Neural progenitor cell (in vitro differentiated cells): ENCODE data around the gene MAP3K2.

Experiments
- EZH2 ChIP-seq: fragments of 200-600 bp; sonication (generic); IDR thresholded peaks from 2 replicates; pipeline ENCODE4 v1.6.1; 2017; ENCODE audit warnings: antibody characterized with exemption, mild to moderate bottlenecking, moderate library complexity
- EZH2phosphoT487 ChIP-seq: fragments of 200-600 bp; sonication (generic); IDR thresholded peaks from 2 replicates; pipeline ENCODE4 v1.6.1; 2017; ENCODE audit warnings: antibody characterized with exemption

DNA sequence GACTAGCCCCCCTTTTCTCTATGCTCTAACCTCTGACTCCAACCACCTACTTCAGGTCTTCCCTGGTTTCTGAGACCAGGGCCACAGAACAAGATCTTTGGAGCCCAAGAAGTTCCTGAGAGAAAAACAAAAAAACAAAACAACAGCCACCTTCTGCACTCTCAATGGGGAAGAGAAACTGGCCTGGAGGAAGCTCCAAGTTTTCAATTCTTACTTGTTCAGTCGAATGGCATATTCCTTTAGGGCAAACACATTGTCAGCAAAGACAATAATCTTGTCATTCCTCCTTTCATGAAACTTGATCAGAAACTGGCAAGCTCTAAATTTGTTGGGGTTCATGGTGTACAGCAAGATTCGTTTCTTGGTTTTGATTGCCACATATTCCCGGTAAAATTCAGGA is 108.8 kb downstream of the MAP3K2 start:
- TF ChIP-seq EZH2 (no peak), EZH2phosphoT487 (no peak)
